Left ventricle myocardium inferior (tissue), 1 donor: ENCODE measurements around the gene ZNF25. TPM values are rescaled to one million over a fixed set of nuclear protein-coding genes. Genes with fewer than 3 reads are reported as not detected.
A peak's percentile ranks its signal among the peaks of the same experiment; 100 is the strongest.

Source experiments
- DNase-seq: peaks from one replicate; pipeline ENCODE4 v3.0.0-alpha.2; 2020
- H3K27ac ChIP-seq: fragments of 200-600 bp; replicated peaks from 2 replicates; pipeline ENCODE4 v1.8.0; 2021
- H3K27me3 ChIP-seq: fragments of 200-600 bp; 2 replicates; pipeline ENCODE4 v1.8.0; 2021; ENCODE audit warnings: low read depth
- H3K36me3 ChIP-seq: fragments of 200-600 bp; 2 replicates; pipeline ENCODE4 v1.8.0; 2021
- H3K4me1 ChIP-seq: fragments of 200-600 bp; 2 replicates; pipeline ENCODE4 v1.8.0; 2021
- H3K4me3 ChIP-seq: fragments of 200-600 bp; 2 replicates; pipeline ENCODE4 v1.8.0; 2021; ENCODE audit warnings: mild to moderate bottlenecking, moderate library complexity
- H3K9me3 ChIP-seq: fragments of 200-600 bp; replicated peaks from 2 replicates; pipeline ENCODE4 v1.8.0; 2021
- CTCF ChIP-seq: fragments of 200-600 bp; IDR thresholded peaks from 2 replicates; pipeline ENCODE4 v1.8.0; 2021; ENCODE audit warnings: antibody characterized with exemption, mild to moderate bottlenecking, borderline replicate concordance
- intact Hi-C: fragments of 100-400 bp; cut with micrococcal nuclease; formaldehyde crosslinking; loops from one replicate; pipeline ENCODE4 v1.11.0; 2022
- total RNA-seq: library from RNA; stranded (reverse); fragmentation: NEBNext Ultra II Directional; extraction: Animal tissue kit (Norgen Biotek cat#: 25700); gene quantifications from one replicate; pipeline ENCODE4 v1.2.1, GENCODE V29; 2021
- donor health status: DM: no; HTN: yes; CAD: no; lungs with severe emphysema.

ZNF25 gene
- total RNA-seq, 1 donor from 2014 or later, result 17.8 TPM

GRCh38 chr10:37991655-37992054 lies 15.2 kb upstream of the ZNF25 start:
- no peaks in the 10 kb centered on the region for H3K4me1 ChIP-seq
- H3K36me3 ChIP-seq, result no peaks in the 10 kb centered on the region
- intact Hi-C loops, result no loop called here
- no peak for DNase-seq
- no peak overlapping the region for H3K4me3 ChIP-seq
- H3K9me3 ChIP-seq, result no peaks in the 10 kb centered on the region
- no peak overlapping the region for H3K27ac ChIP-seq
- no peak for TF ChIP-seq CTCF
- no peaks in the 10 kb centered on the region for H3K27me3 ChIP-seq

DNA sequence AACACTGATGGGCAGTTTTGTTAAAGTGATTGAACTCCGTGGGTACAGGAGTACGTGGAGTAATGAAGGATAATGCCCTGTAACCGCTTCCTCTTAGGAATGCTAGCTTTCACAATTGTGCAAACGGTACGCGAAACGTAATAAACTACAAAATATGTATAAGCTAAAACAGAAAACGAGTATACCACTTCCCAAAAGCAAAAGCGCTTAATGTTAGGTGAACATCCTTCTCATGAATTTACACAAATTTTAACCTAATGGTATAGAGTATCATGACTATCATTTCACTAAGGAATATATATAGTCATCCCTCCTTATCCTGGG lies 395 bp upstream of the ZNF25 start:
- Histone ChIP-seq H3K27me3 (no peaks in the 10 kb centered on the region), H3K9me3 (peaks cover 4% of the 10 kb centered on the region), H3K4me1 (peaks cover 23% of the 10 kb centered on the region), H3K4me3 (peak overlapping the region; percentile 98), H3K36me3 (no peaks in the 10 kb centered on the region), H3K27ac (peak overlapping the region; percentile 100)
- peak; percentile 4 for TF ChIP-seq CTCF
- intact Hi-C loops, result no loop called here
- no peak for DNase-seq

DNA sequence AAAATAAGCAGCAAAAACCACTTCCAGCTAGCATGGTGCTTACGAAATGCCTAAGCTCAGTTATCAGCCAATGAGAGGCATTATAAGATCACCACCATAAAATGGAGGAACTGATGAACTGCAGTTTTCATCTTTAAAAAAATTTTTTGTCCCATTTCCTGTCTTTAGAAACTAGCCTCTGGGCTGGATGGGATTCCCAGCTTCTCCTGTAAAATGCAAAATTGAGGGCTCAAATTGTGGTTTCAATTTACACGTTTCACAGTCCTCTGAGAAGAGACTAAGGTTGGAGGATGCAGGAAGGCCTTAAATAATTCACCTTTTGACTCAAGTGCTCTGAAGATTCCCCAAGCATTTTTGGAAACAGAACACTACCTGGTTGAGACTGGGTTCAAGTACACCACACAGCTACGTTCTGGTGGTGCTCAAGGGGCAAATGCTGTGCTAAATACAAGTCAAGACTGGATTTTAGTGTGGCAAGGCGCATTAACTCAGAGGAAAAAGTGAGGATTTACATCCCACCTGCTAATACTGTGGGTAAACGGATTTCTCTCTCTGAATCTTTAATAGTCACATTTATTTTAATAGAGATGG lies 951 bp downstream of the ZNF25 start:
- Histone ChIP-seq H3K4me3 (peak overlapping the region; percentile 98), H3K36me3 (peaks cover 9% of the 10 kb centered on the region), H3K4me1 (peaks cover 23% of the 10 kb centered on the region), H3K27ac (peak overlapping the region; percentile 100), H3K27me3 (no peaks in the 10 kb centered on the region), H3K9me3 (peaks cover 4% of the 10 kb centered on the region)
- intact Hi-C loops, result no loop called here
- no peak for TF ChIP-seq CTCF
- DNase-seq, result no peak

DNA sequence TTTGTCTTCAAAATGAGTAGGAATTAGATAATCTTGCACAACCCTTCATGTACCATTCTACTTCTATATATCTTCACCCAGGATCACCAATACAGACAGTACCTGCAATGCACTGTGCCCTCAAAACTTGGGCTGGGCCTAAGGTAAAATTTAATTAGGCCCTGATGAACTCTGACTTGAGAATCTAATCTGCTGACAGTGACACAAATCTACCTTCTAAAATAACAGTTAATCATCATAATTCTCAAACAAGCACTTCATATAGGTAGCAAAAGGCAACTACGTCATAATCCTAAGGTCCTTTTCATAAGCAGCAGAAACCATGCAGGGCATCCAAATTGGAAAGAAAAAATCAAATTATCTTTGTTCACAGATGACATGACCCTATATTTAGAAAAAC lies 4.1 kb downstream of the ZNF25 start:
- no peak overlapping the region for H3K27ac ChIP-seq
- H3K4me1 ChIP-seq, result peaks cover 23% of the 10 kb centered on the region
- H3K9me3 ChIP-seq, result peaks cover 5% of the 10 kb centered on the region
- peaks cover 39% of the 10 kb centered on the region for H3K36me3 ChIP-seq
- H3K27me3 ChIP-seq, result no peaks in the 10 kb centered on the region
- no peak for DNase-seq
- no peak overlapping the region for H3K4me3 ChIP-seq
- intact Hi-C loops, result no loop called here
- TF ChIP-seq CTCF, result no peak

- Histone ChIP-seq H3K4me3 (no peak overlapping the region), H3K27me3 (no peaks in the 10 kb centered on the region), H3K27ac (no peak overlapping the region), H3K4me1 (no peaks in the 10 kb centered on the region), H3K36me3 (peaks cover 62% of the 10 kb centered on the region), H3K9me3 (peaks cover 21% of the 10 kb centered on the region)
- TF ChIP-seq CTCF, result no peak
- DNase-seq, result no peak
- intact Hi-C loops, result no loop called here
Measured at GRCh38 chr10:37965006-37965405, 11.4 kb downstream of the ZNF25 start.
